ENCODE results near the gene PLA2G10.
A peak's percentile ranks its signal among the peaks of the same experiment; 100 is the strongest.
"Not testable (repeated sequence)": the region's sequence is repeated elsewhere in the genome, so short reads cannot be mapped to it uniquely, and the experiment has no call there.

The PLA2G10 gene, protein sequence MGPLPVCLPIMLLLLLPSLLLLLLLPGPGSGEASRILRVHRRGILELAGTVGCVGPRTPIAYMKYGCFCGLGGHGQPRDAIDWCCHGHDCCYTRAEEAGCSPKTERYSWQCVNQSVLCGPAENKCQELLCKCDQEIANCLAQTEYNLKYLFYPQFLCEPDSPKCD

DNA sequence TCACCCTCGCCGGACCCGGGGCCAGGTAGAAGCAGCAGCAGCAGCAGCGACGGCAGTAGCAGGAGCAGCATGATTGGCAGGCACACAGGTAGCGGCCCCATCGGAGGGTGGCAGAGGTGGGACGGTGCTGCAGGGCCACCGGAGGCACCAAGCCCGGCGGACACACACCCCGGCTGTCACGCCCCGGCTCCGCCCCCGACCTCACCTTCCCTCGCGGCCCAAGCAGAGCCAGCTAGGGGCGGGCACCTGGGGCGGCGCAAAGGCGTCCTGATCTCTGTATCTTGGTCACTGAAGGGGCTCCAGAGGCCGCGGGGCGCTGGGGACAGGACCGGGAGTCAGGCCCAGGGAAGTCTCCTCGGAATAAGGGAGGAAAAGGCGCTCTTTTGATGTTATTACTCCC, at the start of gene PLA2G10:
TSS of gene PLA2G10 (minus strand) at position 180 of the 400 bp plus-strand sequence. CDS start at position 101, 79 bp downstream.
- peak; percentile 89 for ATAC-seq (ENCODE audit: low read depth)

DNA sequence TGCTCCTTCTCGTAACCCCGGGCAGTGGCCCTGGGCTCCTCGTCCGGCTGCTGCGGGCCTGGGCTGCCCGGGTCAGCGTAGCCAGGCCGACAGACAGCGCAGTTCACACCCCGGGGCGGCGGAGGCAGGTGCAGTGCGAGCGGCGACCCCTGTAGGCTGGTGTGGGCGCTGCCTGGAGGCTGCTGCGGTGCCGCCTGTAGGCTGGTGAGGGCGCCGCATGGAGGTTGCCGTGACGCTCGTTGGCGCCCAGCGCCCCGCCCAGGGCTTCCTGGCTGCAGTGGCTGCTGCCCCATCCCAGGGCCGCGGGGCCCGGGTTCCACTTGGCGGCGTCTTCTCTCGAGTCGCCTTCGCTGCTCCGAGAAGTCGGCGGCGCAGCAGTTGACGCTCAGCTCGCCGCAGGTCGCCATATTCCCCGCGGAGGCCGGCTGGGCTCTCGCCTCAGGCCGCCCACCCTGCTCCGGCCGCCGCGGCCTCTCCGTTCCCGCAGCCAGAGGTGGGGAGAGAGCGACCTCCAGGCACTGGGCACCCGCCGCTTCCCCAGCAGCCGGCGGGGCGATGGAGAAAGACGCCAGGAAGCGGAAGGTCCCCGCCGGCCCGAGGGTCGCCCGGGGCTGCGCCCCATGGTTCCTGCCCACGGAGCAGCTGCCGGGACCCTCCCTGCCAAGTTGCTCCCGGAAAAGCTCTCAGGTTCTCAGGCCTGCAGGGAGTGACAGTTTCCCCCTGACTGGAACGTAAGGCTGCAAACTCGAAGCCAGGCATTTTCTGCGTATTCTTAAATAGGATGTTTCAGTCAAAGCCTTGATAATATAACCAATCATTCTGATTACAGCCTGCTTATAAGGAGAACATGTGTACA, 48.4 kb upstream of the PLA2G10 start, which contains the start of gene NPIPA2:
TSS of gene NPIPA2 (plus strand) at position 261 of the 856 bp plus-strand sequence. CDS start 5,533 bp downstream, outside the sequence.
- H3K4me1 ChIP-seq (ENCODE audit: insufficient read depth, poor library complexity, severe bottlenecking); H3K36me3 ChIP-seq (ENCODE audit: low read depth); H3K9me3 ChIP-seq (ENCODE audit: severe bottlenecking); H3K4me3 ChIP-seq (ENCODE audit: severe bottlenecking); H3K27me3 ChIP-seq (ENCODE audit: insufficient read depth, poor library complexity, severe bottlenecking); DNase-seq (ENCODE audit: low spot score); H3K27ac ChIP-seq (ENCODE audit: poor library complexity, severe bottlenecking): not testable (repeated sequence)
- ATAC-seq (ENCODE audit: low read depth): peak; percentile 95

More for the DNA sequence above, at the start of gene PLA2G10:
- H3K36me3 ChIP-seq (ENCODE audit: low read depth); H3K4me3 ChIP-seq (ENCODE audit: severe bottlenecking); H3K9me3 ChIP-seq (ENCODE audit: severe bottlenecking); H3K4me1 ChIP-seq (ENCODE audit: insufficient read depth, poor library complexity, severe bottlenecking); H3K27ac ChIP-seq (ENCODE audit: poor library complexity, severe bottlenecking); H3K27me3 ChIP-seq (ENCODE audit: insufficient read depth, poor library complexity, severe bottlenecking); DNase-seq (ENCODE audit: low spot score): not testable (repeated sequence)

GRCh38 chr16:14741794-14742193, 47.7 kb upstream of the PLA2G10 start:
- not testable (repeated sequence) for H3K27me3 ChIP-seq (ENCODE audit: insufficient read depth, poor library complexity, severe bottlenecking); H3K4me3 ChIP-seq (ENCODE audit: severe bottlenecking); ATAC-seq (ENCODE audit: low read depth)

GRCh38 chr16:14740832-14741385, 46.8 kb upstream of the PLA2G10 start:
- H3K27ac ChIP-seq (ENCODE audit: poor library complexity, severe bottlenecking): not testable (repeated sequence)

More at GRCh38 chr16:14741794-14742193, 47.7 kb upstream of the PLA2G10 start:
- H3K4me1 ChIP-seq (ENCODE audit: insufficient read depth, poor library complexity, severe bottlenecking); H3K27ac ChIP-seq (ENCODE audit: poor library complexity, severe bottlenecking); H3K36me3 ChIP-seq (ENCODE audit: low read depth); DNase-seq (ENCODE audit: low spot score); H3K9me3 ChIP-seq (ENCODE audit: severe bottlenecking): not testable (repeated sequence)

GRCh38 chr16:14733233-14733632, 39.1 kb upstream of the PLA2G10 start:
- not testable (repeated sequence) for DNase-seq (ENCODE audit: low spot score); H3K27me3 ChIP-seq (ENCODE audit: insufficient read depth, poor library complexity, severe bottlenecking); H3K9me3 ChIP-seq (ENCODE audit: severe bottlenecking); H3K4me1 ChIP-seq (ENCODE audit: insufficient read depth, poor library complexity, severe bottlenecking); H3K4me3 ChIP-seq (ENCODE audit: severe bottlenecking); H3K27ac ChIP-seq (ENCODE audit: poor library complexity, severe bottlenecking); H3K36me3 ChIP-seq (ENCODE audit: low read depth)
- ATAC-seq (ENCODE audit: low read depth): peak; percentile 84

More at GRCh38 chr16:14740832-14741385, 46.8 kb upstream of the PLA2G10 start:
- not testable (repeated sequence) for H3K9me3 ChIP-seq (ENCODE audit: severe bottlenecking); H3K4me3 ChIP-seq (ENCODE audit: severe bottlenecking); H3K36me3 ChIP-seq (ENCODE audit: low read depth); DNase-seq (ENCODE audit: low spot score); H3K27me3 ChIP-seq (ENCODE audit: insufficient read depth, poor library complexity, severe bottlenecking); H3K4me1 ChIP-seq (ENCODE audit: insufficient read depth, poor library complexity, severe bottlenecking)
- ATAC-seq (ENCODE audit: low read depth): peak; percentile 56

GRCh38 chr16:14703156-14704011, 9.3 kb upstream of the PLA2G10 start, which contains the start of gene NPIPA3:
Gene NPIPA3, plus strand, starts transcription at chr16:14703411. Its CDS starts 5,533 bp downstream, at chr16:14708944.
- H3K36me3 ChIP-seq (ENCODE audit: low read depth); H3K27me3 ChIP-seq (ENCODE audit: insufficient read depth, poor library complexity, severe bottlenecking); H3K4me1 ChIP-seq (ENCODE audit: insufficient read depth, poor library complexity, severe bottlenecking); DNase-seq (ENCODE audit: low spot score); H3K27ac ChIP-seq (ENCODE audit: poor library complexity, severe bottlenecking); H3K9me3 ChIP-seq (ENCODE audit: severe bottlenecking); H3K4me3 ChIP-seq (ENCODE audit: severe bottlenecking): not testable (repeated sequence)
- ATAC-seq (ENCODE audit: low read depth): peak; percentile 95

DNA sequence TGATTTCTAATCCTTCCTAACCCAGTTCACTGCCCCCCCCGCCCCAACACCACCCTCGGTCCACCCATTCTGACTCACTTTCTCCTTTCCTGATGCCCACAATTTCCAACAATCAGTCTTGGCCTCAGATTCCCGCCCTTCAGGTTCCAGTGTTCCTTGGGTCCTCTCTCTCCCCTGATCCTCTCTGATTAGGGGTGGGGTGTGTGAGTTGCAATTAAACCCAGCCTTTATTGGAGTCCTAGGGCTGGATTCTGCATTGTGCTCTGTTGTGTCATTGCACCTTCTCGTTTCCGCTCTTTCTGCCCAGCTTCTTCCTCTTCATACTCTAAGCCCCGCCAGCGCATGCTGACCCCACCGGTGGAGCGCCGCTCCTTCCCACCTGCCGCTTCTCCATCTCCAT, 8.6 kb upstream of the PLA2G10 start:
- H3K4me1 ChIP-seq (ENCODE audit: insufficient read depth, poor library complexity, severe bottlenecking); H3K4me3 ChIP-seq (ENCODE audit: severe bottlenecking); DNase-seq (ENCODE audit: low spot score); H3K36me3 ChIP-seq (ENCODE audit: low read depth); H3K9me3 ChIP-seq (ENCODE audit: severe bottlenecking); ATAC-seq (ENCODE audit: low read depth); H3K27ac ChIP-seq (ENCODE audit: poor library complexity, severe bottlenecking); H3K27me3 ChIP-seq (ENCODE audit: insufficient read depth, poor library complexity, severe bottlenecking): not testable (repeated sequence)

All from RWPE2 (cell line).